ENCODE data around the gene PFDN1.

Gene PFDN1

GRCh38 chr5:140258016-140258415 is 44.9 kb downstream of the PFDN1 start:
- DNase-seq: no peak

DNA sequence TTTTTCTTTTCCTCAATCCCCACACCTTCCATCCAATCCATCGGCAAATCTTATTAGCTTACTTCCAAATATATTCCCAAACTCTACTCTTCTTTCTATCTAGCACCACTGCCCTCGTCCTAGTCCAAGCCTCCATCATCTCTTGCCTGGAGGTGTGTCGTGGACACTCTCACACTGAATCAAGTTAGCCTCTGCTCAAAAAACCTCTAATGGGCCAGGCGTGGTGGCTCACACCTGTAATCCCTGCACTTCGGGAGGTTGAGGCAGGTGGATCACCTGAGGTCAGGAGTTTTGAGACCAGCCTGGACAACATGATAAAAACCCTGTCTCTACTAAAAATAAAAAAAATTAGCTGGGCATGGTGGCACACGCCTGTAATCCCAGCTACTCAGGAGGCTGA is 46.2 kb downstream of the PFDN1 start:
- DNase-seq: no peak

DNA sequence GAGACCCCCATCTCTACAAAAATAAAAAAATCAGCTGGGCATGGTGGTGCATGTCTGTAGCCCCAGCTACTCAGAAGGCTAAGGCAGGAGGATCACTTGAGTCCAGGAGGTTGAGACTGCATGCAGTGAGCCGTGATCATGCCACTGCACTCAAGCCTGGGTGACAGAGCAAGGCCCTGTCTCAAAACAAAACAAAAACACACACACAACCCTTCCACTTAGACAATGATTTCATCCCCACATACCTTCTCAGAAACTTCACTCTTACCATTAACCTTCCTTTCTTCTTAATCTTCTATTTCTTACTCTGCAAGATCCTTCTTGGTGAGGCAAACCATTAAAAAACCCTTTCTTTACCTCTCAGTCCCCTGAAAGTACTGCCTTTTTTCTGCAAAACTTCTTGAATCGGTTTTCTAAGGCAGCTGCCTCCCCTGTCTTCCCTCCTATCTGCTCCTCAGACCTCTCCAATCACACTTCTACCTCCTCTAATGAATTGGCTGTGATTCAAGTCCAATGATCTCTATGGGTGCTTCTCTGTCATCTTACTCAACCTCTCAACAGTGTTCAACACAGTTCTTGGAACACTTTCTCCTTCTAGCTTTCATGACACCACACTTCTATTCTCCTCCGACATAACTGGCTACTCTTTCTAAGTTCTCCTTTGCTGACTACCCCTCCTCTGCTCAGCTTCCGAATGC is 47.3 kb downstream of the PFDN1 start:
- no peak for DNase-seq

DNA sequence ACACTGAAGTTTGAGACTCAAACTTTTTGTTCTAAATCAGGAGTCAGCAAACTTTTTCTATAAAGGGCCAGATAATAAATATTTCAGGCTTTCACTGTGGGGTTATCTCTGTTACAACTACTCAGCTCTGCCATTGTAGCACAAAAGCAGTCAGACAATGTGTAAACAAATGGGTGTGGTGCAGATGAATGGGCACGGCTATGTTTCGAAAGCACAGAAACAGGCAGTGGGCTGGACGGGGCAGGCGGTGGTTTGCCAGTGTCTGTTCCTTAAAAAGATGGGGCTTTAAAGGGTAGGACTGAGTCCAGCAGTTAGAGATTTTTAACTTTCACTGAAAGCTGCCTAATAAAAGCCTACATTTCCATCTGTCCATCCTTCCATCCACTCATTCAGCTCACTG is 48.9 kb downstream of the PFDN1 start:
- no peak for DNase-seq

DNA sequence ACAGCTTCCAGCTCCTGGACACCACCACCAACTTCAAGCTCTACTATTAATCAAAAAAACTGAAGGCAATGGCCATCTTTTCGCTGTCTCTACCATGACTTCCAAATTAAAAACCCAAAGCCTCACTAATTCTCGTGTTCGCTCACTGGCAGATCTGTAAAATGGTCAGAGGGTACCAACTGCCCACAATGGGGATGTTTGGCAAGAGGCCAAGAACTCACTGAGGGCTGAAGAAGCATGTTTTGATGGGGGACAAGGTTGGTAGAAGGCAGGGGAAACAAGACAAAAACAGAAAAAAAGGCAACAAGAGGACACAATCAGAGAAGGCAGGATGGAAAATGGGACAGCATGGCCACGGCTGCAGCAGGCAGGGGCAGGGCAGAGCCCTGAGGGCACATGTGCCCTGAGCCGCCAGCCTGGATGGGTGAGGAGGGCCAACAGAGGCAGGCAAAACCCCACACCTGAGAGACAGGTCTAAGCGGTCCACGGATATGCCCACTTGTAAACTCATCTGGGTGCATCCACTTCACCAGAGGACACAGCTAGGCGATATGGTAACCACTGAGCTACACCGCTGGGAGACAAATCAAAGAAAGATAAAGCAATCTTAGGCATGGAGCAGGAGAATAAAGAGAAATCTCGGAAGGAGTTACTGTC is 50.3 kb downstream of the PFDN1 start:
- DNase-seq: peak; percentile 7

DNA sequence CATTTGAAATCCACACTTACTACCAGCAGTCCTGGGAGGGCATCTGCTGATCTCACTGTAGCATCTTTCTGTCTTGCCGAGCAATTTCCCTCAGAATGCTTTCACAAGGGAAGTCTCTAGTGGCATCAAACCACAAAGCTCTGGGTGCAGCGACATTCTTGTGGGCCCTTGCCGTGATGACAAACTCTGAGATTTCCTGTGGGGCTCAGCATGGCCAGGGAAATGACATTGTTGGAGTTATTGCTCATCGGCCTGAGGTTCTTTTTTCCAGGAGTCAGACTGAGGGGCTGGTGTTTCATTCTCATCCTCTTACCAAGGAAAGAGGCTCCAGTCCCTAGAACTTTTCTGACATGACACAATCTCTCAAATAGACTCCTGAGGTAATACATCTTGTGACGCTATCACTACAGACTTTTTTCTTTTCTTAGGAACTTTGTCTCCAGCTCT is 51.4 kb downstream of the PFDN1 start:
- DNase-seq: no peak

- DNase-seq: no peak
Measured at GRCh38 chr5:140250386-140250785, 52.5 kb downstream of the PFDN1 start.

DNA sequence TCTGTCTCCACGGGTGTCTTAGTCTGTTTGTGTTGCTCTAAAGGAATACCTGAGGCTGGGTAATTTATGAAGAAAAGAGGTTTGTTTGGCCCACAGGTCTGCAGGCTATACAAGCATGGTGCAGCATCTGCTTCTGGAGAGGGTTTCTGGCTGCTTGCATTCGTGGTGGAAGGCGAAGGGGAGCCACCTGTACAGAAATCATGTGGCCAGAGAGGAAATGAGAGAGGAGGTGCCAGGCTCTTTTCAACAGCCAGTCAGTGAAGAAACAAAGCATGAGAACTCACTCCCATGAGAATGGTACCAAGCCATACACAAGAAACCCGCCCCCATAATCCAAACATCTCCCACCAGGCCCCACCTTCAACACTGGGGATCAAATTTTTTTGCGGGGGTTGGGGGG is 53.4 kb downstream of the PFDN1 start:
- no peak for DNase-seq

DNA sequence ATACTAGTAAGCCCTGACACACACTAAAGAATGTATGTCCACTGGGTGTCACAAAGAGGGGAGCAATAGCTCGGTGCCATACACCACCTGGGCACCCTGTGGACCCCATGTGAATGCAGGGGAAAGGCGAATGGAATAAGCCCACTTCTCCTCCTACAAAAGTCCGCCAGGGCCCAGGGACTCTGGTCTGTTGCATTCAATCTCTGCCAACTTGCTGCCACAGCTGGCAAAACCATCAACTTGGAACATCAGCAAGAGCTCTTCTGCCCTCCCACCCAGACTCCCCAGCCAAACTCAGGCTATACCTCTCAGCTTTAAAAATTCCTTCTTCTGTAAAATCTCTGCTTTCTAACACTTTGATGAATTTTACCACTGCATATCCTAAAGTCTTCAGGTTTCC is 54.5 kb downstream of the PFDN1 start:
- DNase-seq: no peak

DNA sequence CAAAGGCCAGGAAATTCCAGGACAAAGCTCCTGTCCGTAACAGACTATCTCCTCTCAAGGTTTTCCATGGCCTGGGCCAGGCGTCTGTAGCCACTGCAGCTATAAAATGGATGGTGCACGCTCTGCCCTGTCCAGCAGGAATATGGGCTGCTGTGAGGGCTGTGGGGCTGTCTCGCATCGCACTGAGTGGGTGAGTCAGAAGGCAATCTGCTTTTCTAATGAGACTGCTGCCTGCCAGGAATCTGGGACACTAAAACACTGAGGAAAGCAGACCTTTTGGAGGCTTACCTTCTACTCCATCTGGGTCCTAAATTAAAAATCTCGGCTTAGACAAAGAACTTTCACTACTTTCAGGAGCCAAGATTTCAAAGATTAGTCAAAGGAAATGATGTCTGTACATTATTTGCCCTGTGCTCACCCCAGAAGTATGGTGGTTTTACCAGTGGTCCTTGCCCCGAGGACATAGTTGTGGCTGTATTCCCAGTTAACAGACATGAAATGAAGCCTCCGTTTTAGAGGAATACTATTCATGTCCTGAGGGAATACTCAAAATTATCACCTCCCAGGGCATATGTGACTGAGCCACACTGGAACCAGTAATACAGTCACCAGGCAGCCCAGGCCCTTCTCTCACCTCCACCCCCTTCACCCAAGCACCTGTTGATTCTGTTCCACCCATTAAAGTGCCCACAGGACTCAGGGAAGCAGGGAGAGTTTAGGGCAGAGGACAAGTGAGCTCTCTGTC is 56.4 kb downstream of the PFDN1 start:
- no peak for DNase-seq

DNA sequence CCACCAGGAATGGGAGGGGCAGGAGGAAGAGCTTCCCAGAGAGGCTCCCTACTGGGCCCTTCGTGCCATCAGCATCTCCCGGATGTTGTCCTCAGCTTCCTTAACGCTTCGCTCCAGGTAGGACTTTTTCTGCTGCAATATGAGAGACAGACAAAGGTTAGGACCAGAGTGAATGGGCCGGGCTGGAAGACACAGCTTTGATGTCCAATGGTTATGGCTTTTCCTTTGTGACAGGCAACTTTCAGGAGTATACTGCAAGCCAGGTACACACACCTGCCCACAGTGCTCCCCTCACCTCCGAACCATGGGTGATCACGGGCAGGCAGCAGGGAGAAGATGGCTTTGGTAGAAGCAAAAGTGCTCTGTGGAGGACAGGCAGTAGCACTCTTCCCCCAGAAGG is 57.0 kb downstream of the PFDN1 start:
- DNase-seq: no peak

- no peak for DNase-seq
Measured at GRCh38 chr5:140245341-140245740, 57.6 kb downstream of the PFDN1 start.

DNA sequence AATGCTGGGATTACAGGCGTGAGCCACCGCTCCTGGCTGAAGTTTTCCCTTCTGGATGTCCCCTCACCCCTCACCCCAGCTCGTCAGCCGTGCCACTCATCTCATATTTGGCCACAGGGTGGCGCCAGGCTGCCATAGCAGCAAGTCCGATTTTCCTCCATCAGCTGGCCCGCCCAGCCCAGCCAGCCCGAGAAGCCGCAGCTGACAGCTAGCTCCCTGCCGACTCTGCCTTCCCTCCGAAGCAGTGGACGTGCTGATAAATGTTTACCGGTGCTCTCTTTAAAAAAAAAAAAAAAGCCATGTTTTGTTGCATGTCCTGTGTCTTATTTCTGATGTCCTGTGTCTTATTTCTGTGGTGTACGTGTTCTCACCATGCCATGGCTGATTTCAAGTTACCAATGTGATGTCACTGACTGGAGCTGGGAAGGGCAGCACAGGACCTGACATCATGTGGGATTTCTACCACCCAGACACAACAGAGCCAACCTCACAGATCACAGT is 58.3 kb downstream of the PFDN1 start:
- DNase-seq: peak; percentile 21

GRCh38 chr5:140243706-140244250 is 59.1 kb downstream of the PFDN1 start:
- DNase-seq: peak; percentile 86

GRCh38 chr5:140242890-140243585 is 59.9 kb downstream of the PFDN1 start:
- DNase-seq: no peak

DNA sequence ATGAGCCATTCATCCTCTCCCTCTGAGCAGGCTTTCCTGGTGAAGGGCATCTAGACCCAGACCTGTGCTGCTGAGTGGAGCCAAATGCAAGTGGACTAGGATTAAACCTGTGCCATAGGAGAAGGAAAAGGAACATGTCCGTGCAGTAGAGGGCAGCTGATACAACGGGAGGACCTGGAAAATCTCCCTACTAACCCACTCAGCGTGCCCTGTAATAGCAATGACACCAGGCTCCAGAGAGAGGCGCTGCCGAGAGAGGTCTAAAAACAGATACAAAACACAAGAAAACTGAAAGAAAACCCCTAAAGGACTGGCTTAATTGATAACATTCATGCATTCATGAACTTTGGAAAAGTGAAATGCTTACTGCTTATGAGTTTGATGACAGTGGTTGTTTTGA is 60.8 kb downstream of the PFDN1 start:
- no peak for DNase-seq

GRCh38 chr5:140240987-140241706 is 61.8 kb downstream of the PFDN1 start:
- DNase-seq: peak; percentile 22

DNA sequence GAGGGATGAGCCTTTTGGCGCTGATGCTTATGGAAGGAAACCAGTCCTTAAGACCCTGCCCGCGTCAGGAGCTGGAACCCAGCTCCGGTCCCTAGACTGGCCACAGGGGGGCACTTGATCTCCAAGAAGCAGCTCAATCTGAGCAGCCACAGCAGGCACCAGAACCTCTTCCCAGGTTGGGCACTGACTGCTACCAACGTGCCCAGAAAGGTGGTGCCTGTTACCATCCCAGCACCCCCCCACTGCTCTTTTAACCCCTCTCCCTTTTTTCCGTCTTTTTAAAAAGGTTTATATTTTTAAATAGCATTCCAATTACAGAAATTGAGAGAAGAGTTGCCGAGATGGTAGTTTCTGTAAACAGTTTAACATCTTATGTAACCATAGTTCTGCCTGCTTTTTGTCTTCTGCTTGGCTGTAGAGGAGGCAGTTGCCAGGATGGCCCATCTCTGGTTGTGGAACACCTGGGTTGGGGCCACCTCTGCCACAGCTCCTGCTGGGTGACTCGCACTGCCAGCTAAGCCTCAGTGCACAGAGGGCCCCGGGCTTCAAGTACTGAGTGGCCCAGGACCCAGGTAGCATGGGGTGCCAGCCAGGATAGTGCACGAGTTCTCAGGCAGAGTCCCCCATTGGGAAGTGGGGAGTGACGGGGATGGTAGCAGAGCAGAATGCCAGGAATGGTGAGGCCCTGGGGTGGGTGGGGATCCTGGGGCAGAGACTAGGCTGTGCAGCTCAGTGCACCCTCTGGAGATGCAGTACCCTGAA is 62.8 kb downstream of the PFDN1 start:
- no peak for DNase-seq

- no peak for DNase-seq
Measured at GRCh38 chr5:140239461-140239860, 63.4 kb downstream of the PFDN1 start.

GRCh38 chr5:140238756-140239155 is 64.1 kb downstream of the PFDN1 start:
- no peak for DNase-seq

- DNase-seq: no peak
Measured at GRCh38 chr5:140236891-140237598, 65.9 kb downstream of the PFDN1 start.

Measured in DMS79 (cell line).